SU-DHL-6 (cell line): Measurements from ENCODE around the gene ANKRD13D.

Source experiments
- H2AFZ ChIP-seq: fragments of 200-600 bp; sonication (generic); 2 replicates; pipeline ENCODE4 v1.6.1; 2014; ENCODE audit warnings: low read depth, mild to moderate bottlenecking, moderate library complexity, mixed read lengths, antibody characterized with exemption, low read length; ENCODE audit not compliant: severe bottlenecking
- H3F3A ChIP-seq: fragments of 200-600 bp; shearing (Covaris generic); 2 replicates; pipeline ENCODE4 v1.6.0; 2016; ENCODE audit warnings: antibody characterized with exemption, mild to moderate bottlenecking; ENCODE audit not compliant: insufficient read depth
- H3K27ac ChIP-seq: fragments of 200-600 bp; sonication (generic); 2 replicates; pipeline ENCODE4 v1.5.1; 2016; ENCODE audit warnings: low read depth, mild to moderate bottlenecking, low read length, moderate library complexity, mixed read lengths
- H3K27me3 ChIP-seq: fragments of 200-600 bp; sonication (generic), shearing (Covaris generic); 2 replicates; pipeline ENCODE4 v1.6.0; 2014; ENCODE audit warnings: mild to moderate bottlenecking, low read length
- H3K36me3 ChIP-seq: fragments of 200-600 bp; sonication (generic); 2 replicates; pipeline ENCODE4 v1.6.1; 2014; ENCODE audit warnings: mild to moderate bottlenecking, low read length, mixed read lengths
- H3K4me2 ChIP-seq: fragments of 300-600, 200-600 bp; shearing (Covaris generic), sonication (generic); 2 replicates; pipeline ENCODE4 v1.6.0; 2014; ENCODE audit warnings: low read length, low read depth, mild to moderate bottlenecking; ENCODE audit not compliant: poor library complexity, severe bottlenecking
- H3K4me3 ChIP-seq: fragments of 200-600 bp; sonication (generic); 2 replicates; pipeline ENCODE4 v1.5.1; 2014; ENCODE audit warnings: antibody characterized with exemption, low read length, mild to moderate bottlenecking, mixed read lengths; ENCODE audit not compliant: insufficient read depth, poor library complexity, severe bottlenecking
- H3K79me2 ChIP-seq: fragments of 200-600 bp; sonication (generic); 2 replicates; pipeline ENCODE4 v1.6.1; 2014; ENCODE audit warnings: mild to moderate bottlenecking, low read length, moderate library complexity; ENCODE audit not compliant: insufficient read depth
- H3K9ac ChIP-seq: fragments of 200-600 bp; sonication (generic); 2 replicates; pipeline ENCODE4 v1.7.0; 2014; ENCODE audit warnings: mild to moderate bottlenecking, low read length
- H3K9me2 ChIP-seq: fragments of 200-600 bp; sonication (generic); replicated peaks from 2 replicates; pipeline ENCODE4 v1.6.1; 2014; ENCODE audit warnings: low read length; ENCODE audit not compliant: insufficient read depth
- H3K9me3 ChIP-seq: fragments of 200-600 bp; sonication (generic); 2 replicates; pipeline ENCODE4 v1.6.1; 2014; ENCODE audit warnings: low read length, mixed read lengths; ENCODE audit not compliant: insufficient read depth
- H4K20me1 ChIP-seq: fragments of 200-600 bp; sonication (generic); 2 replicates; pipeline ENCODE4 v1.6.1; 2014; ENCODE audit warnings: low read depth, mild to moderate bottlenecking, antibody characterized with exemption, low read length, moderate library complexity, mixed read lengths
- EZH2phosphoT487 ChIP-seq: fragments of 200-600 bp; sonication (generic), shearing (Covaris generic); conservative IDR thresholded peaks from 2 replicates; pipeline ENCODE4 v1.6.1; 2018; ENCODE audit warnings: mild to moderate bottlenecking, antibody characterized with exemption, low read length, moderate library complexity, mixed read lengths
- TF ChIP-seq, protein P1 (sequence below): fragments of 200-600 bp; sonication (generic); IDR thresholded peaks from one replicate; pipeline ENCODE4 v1.5.1; 2017; ENCODE audit warnings: antibody characterized with exemption, mild to moderate bottlenecking, low read length, moderate library complexity; ENCODE audit not compliant: insufficient read depth, poor library complexity, severe bottlenecking

ANKRD13D gene

DNA sequence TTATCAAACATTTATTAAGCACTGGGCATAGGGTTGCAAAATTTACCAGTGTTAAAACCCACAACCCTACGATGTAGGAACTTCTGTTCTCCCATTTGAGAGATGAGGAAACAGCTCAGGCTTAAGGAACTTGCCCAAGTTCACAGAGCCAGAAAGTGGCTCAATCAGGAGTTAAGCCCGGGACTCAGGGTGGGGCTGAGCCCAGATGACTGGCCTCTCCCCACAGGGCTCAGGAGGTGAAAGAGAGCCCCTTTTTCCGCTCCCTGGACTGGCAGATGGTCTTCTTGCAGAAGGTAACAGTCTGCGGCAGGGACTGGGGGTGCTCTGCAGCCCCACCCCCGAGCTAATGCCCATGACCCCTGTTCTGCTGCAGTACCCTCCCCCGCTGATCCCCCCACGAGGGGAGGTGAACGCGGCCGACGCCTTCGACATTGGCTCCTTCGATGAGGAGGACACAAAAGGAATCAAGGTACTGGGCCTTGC, 5.6 kb upstream of the ANKRD13D start:
- H3K4me2 ChIP-seq, result no peak overlapping the region
- H3K79me2 ChIP-seq, result peaks cover 10% of the 10 kb centered on the region
- no peaks in the 10 kb centered on the region for H3K27me3 ChIP-seq
- H4K20me1 ChIP-seq, result no peaks in the 10 kb centered on the region
- H3K9me3 ChIP-seq, result no peaks in the 10 kb centered on the region
- no peaks in the 10 kb centered on the region for H3K9me2 ChIP-seq
- H3K27ac ChIP-seq, result no peak overlapping the region
- H3K9ac ChIP-seq, result no peak overlapping the region
- H3K4me3 ChIP-seq, result no peak overlapping the region
- no peak overlapping the region for H2AFZ ChIP-seq
- TF ChIP-seq EZH2phosphoT487, result no peak
- TF ChIP-seq, protein P1, sequence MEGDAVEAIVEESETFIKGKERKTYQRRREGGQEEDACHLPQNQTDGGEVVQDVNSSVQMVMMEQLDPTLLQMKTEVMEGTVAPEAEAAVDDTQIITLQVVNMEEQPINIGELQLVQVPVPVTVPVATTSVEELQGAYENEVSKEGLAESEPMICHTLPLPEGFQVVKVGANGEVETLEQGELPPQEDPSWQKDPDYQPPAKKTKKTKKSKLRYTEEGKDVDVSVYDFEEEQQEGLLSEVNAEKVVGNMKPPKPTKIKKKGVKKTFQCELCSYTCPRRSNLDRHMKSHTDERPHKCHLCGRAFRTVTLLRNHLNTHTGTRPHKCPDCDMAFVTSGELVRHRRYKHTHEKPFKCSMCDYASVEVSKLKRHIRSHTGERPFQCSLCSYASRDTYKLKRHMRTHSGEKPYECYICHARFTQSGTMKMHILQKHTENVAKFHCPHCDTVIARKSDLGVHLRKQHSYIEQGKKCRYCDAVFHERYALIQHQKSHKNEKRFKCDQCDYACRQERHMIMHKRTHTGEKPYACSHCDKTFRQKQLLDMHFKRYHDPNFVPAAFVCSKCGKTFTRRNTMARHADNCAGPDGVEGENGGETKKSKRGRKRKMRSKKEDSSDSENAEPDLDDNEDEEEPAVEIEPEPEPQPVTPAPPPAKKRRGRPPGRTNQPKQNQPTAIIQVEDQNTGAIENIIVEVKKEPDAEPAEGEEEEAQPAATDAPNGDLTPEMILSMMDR, result no peak
- peaks cover 3% of the 10 kb centered on the region; the same call in 1 of the 2 replicates for H3K36me3 ChIP-seq
- peaks cover 20% of the 10 kb centered on the region for H3F3A ChIP-seq

DNA sequence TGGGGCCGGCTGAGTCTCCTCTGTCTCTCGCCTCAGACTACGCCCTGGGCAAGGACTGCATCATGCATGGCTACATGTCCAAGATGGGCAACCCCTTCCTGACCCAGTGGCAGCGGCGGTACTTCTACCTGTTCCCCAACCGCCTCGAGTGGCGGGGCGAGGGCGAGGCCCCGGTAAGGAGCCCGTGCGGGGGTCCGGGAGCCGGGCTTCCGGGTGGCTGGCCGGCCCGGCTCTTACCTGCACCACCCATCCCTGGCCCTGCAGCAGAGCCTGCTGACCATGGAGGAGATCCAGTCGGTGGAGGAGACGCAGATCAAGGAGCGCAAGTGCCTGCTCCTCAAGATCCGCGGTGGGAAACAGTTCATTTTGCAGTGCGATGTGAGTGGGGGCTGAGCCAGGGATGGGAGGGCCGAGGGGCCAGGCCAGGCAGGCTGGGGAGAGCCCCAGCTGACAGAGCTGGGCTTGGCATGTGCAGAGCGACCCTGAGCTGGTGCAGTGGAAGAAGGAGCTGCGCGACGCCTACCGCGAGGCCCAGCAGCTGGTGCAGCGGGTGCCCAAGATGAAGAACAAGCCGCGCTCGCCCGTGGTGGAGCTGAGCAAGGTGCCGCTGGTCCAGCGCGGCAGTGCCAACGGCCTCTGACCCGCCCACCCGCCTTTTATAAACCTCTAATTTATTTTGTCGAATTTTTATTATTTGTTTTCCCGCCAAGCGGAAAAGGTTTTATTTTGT, 4.1 kb upstream of the ANKRD13D start:
- Histone ChIP-seq H3K9me2 (no peaks in the 10 kb centered on the region), H3K4me3 (no peak overlapping the region), H3K27ac (no peak overlapping the region), H3F3A (peaks cover 20% of the 10 kb centered on the region), H3K9me3 (no peaks in the 10 kb centered on the region), H3K27me3 (no peaks in the 10 kb centered on the region), H3K9ac (no peak overlapping the region), H3K36me3 (no peaks in the 10 kb centered on the region), H4K20me1 (no peaks in the 10 kb centered on the region), H3K4me2 (no peak overlapping the region), H2AFZ (no peak overlapping the region), H3K79me2 (peaks cover 5% of the 10 kb centered on the region; the same call in 1 of the 2 replicates)
- TF ChIP-seq EZH2phosphoT487, result no peak
- TF ChIP-seq, protein P1, result no peak

DNA sequence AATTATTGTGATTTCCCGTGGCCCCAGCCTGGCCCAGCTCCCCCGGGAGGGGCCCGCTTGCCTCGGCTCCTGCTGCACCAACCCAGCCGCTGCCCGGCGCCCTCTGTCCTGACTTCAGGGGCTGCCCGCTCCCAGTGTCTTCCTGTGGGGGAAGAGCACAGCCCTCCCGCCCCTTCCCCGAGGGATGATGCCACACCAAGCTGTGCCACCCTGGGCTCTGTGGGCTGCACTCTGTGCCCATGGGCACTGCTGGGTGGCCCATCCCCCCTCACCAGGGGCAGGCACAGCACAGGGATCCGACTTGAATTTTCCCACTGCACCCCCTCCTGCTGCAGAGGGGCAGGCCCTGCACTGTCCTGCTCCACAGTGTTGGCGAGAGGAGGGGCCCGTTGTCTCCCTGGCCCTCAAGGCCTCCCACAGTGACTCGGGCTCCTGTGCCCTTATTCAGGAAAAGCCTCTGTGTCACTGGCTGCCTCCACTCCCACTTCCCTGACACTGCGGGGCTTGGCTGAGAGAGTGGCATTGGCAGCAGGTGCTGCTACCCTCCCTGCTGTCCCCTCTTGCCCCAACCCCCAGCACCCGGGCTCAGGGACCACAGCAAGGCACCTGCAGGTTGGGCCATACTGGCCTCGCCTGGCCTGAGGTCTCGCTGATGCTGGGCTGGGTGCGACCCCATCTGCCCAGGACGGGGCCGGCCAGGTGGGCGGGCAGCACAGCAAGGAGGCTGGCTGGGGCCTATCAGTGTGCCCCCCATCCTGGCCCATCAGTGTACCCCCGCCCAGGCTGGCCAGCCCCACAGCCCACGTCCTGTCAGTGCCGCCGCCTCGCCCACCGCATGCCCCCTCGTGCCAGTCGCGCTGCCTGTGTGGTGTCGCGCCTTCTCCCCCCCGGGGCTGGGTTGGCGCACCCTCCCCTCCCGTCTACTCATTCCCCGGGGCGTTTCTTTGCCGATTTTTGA, 3.3 kb upstream of the ANKRD13D start:
- no peak overlapping the region for H3K4me3 ChIP-seq
- H3K36me3 ChIP-seq, result no peaks in the 10 kb centered on the region
- TF ChIP-seq EZH2phosphoT487, result no peak
- TF ChIP-seq, protein P1, result no peak
- no peaks in the 10 kb centered on the region for H3K9me2 ChIP-seq
- H3K27ac ChIP-seq, result no peak overlapping the region
- no peaks in the 10 kb centered on the region for H3K9me3 ChIP-seq
- no peak overlapping the region for H3K4me2 ChIP-seq
- H3K27me3 ChIP-seq, result no peaks in the 10 kb centered on the region
- no peak overlapping the region for H2AFZ ChIP-seq
- H3K9ac ChIP-seq, result no peak overlapping the region
- peaks cover 20% of the 10 kb centered on the region for H3F3A ChIP-seq
- H4K20me1 ChIP-seq, result no peaks in the 10 kb centered on the region
- H3K79me2 ChIP-seq, result peaks cover 7% of the 10 kb centered on the region; the same call in 1 of the 2 replicates
